Skeletal muscle tissue (tissue), 4 donors: ENCODE measurements around the gene PDGFA. TPM values are rescaled to one million over a fixed set of nuclear protein-coding genes. Genes with fewer than 3 reads are reported as not detected.
A peak's percentile ranks its signal among the peaks of the same experiment; 100 is the strongest.

Experiments
- H3K27ac ChIP-seq: one replicate; pipeline ENCODE4 v1.7.0; 2013; ENCODE audit warnings: mild to moderate bottlenecking, low read depth, low read length, inconsistent platforms
- H3K27me3 ChIP-seq, 3 donors: one replicate each; pipeline ENCODE4 v1.7.0; 2013; ENCODE audit warnings: low read length in 3 of 3; ENCODE audit not compliant: control insufficient read depth in 3 of 3, insufficient read depth in 3 of 3
- H3K36me3 ChIP-seq, 3 donors: one replicate each; pipeline ENCODE4 v1.7.0; 2013; ENCODE audit warnings: low read length in 3 of 3; ENCODE audit not compliant: control insufficient read depth in 3 of 3, insufficient read depth in 3 of 3
- H3K4me1 ChIP-seq, 3 donors: one replicate each; pipeline ENCODE4 v1.7.0; 2013; ENCODE audit warnings: low read length in 3 of 3, mild to moderate bottlenecking in 3 of 3; ENCODE audit not compliant: control insufficient read depth in 3 of 3, insufficient read depth in 3 of 3
- H3K4me3 ChIP-seq, 3 donors: one replicate each; pipeline ENCODE4 v1.7.0; 2013; ENCODE audit warnings: low read length in 3 of 3
- H3K9ac ChIP-seq, 3 donors: one replicate each; pipeline ENCODE4 v1.7.0; 2013; ENCODE audit warnings: low read length in 3 of 3, mild to moderate bottlenecking in 3 of 3, moderate library complexity in 2 of 3, low read depth in 1 of 3
- H3K9me3 ChIP-seq, 3 donors: one replicate each; pipeline ENCODE4 v1.7.0; 2013; ENCODE audit warnings: low read length in 3 of 3; ENCODE audit not compliant: control insufficient read depth in 3 of 3
- total RNA-seq: library from RNA; depleted of rRNA; stranded (reverse); fragments of >200 nt; gene quantifications from one replicate; pipeline ENCODE4 v1.2.3, GENCODE V29; 2014
- donor health status: Osteomylitis.

Gene PDGFA
- total RNA-seq, 1 donor from 2014 or later = 44.4 TPM

- Histone ChIP-seq H3K36me3 (peaks cover 20 to 40% (median 23%) of the 10 kb centered on the region in 3 donors), H3K9me3 (no peaks in the 10 kb centered on the region), H3K9ac (peak overlapping the region in 1 of 3 donors; percentile 16), H3K27me3 (no peaks in the 10 kb centered on the region), H3K4me3 (no peak overlapping the region), H3K27ac (no peak overlapping the region), H3K4me1 (peaks cover 12 to 38% (median 29%) of the 10 kb centered on the region in 3 donors)
Measured at GRCh38 chr7:505171-505570, 14.5 kb downstream of the PDGFA start.

- peaks cover 12 to 38% (median 29%) of the 10 kb centered on the region in 3 donors for H3K4me1 ChIP-seq
- no peaks in the 10 kb centered on the region for H3K27me3 ChIP-seq
- H3K9me3 ChIP-seq = no peaks in the 10 kb centered on the region
- peaks cover 27 to 42% (median 28%) of the 10 kb centered on the region in 3 donors for H3K36me3 ChIP-seq
- peak overlapping the region in 1 of 3 donors; percentile 22 for H3K4me3 ChIP-seq
- peak overlapping the region; percentile 30 for H3K27ac ChIP-seq
- H3K9ac ChIP-seq = peak overlapping the region in 2 of 3 donors; percentile 14 to 75
Measured at GRCh38 chr7:504221-505111, 15.2 kb downstream of the PDGFA start.

- no peaks in the 10 kb centered on the region for H3K9me3 ChIP-seq
- peak overlapping the region; percentile 30 for H3K27ac ChIP-seq
- peaks cover 28 to 42% (median 35%) of the 10 kb centered on the region in 3 donors for H3K36me3 ChIP-seq
- H3K27me3 ChIP-seq = no peaks in the 10 kb centered on the region
- peak overlapping the region in 2 of 3 donors; percentile 45 to 75 for H3K9ac ChIP-seq
- peaks cover 12 to 38% (median 31%) of the 10 kb centered on the region in 3 donors for H3K4me1 ChIP-seq
- H3K4me3 ChIP-seq = peak overlapping the region in 1 of 3 donors; percentile 22
Measured at GRCh38 chr7:503575-504111, 16.0 kb downstream of the PDGFA start.

DNA sequence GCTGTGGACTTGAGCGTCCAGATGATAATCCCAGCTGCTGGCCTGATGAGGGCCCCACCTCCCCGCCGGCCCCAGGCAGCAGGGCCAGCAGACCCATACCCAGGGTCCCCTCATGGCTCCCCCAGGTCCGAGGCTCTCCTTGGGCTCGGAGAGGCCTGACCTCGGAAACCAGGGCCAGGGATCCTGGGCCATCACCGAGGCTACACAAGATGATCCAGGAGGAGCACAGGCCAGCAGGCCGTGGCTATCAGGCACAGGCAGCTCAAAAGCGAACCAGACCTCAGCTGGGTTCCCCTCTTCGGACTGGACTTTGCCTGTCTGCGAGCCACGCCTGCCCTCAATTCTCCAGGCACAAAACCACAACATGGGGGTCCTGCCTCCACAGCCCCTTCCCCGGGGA is 17.4 kb downstream of the PDGFA start:
- peaks cover 35 to 44% (median 41%) of the 10 kb centered on the region in 3 donors for H3K36me3 ChIP-seq
- H3K27ac ChIP-seq = no peak overlapping the region
- H3K27me3 ChIP-seq = no peaks in the 10 kb centered on the region
- no peaks in the 10 kb centered on the region for H3K9me3 ChIP-seq
- peaks cover 12 to 38% (median 31%) of the 10 kb centered on the region in 3 donors for H3K4me1 ChIP-seq
- no peak overlapping the region for H3K4me3 ChIP-seq
- no peak overlapping the region for H3K9ac ChIP-seq

DNA sequence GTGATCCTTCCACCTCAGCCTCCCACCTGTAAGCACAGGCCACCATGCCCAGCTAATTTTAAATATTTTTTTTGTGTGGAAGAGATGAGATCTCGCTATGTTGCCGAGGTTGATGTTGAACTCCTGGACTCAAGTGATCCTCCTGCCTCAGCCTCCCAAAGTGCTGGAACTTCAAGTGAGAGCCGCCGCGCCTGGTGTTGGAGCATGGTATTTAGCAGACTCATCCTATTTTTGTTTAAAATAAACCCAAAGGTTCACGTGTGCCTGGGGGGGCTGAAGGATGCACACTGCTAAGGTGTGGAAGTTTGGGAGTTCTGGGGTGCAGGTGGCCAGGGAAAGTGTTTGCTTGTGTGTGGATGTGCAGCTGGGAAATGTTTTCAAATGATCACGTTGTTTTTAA is 18.1 kb downstream of the PDGFA start:
- no peaks in the 10 kb centered on the region for H3K27me3 ChIP-seq
- H3K36me3 ChIP-seq = peaks cover 40 to 47% (median 46%) of the 10 kb centered on the region in 3 donors
- H3K27ac ChIP-seq = no peak overlapping the region
- no peak overlapping the region for H3K9ac ChIP-seq
- no peak overlapping the region for H3K4me3 ChIP-seq
- no peaks in the 10 kb centered on the region for H3K9me3 ChIP-seq
- H3K4me1 ChIP-seq = peaks cover 12 to 32% (median 31%) of the 10 kb centered on the region in 3 donors

- H3K4me1 ChIP-seq = peaks cover 12 to 31% (median 29%) of the 10 kb centered on the region in 3 donors
- H3K27me3 ChIP-seq = no peaks in the 10 kb centered on the region
- H3K4me3 ChIP-seq = no peak overlapping the region
- no peaks in the 10 kb centered on the region for H3K9me3 ChIP-seq
- H3K27ac ChIP-seq = no peak overlapping the region
- no peak overlapping the region for H3K9ac ChIP-seq
- peaks cover 40 to 51% (median 49%) of the 10 kb centered on the region in 3 donors for H3K36me3 ChIP-seq
Measured at GRCh38 chr7:500521-501420, 18.9 kb downstream of the PDGFA start.

GRCh38 chr7:499853-500485 is 19.7 kb downstream of the PDGFA start:
- Histone ChIP-seq H3K36me3 (peaks cover 40 to 54% (median 49%) of the 10 kb centered on the region in 3 donors), H3K9ac (no peak overlapping the region), H3K27me3 (no peaks in the 10 kb centered on the region), H3K4me1 (peaks cover 12 to 24% (median 22%) of the 10 kb centered on the region in 3 donors), H3K4me3 (no peak overlapping the region), H3K27ac (no peak overlapping the region), H3K9me3 (no peaks in the 10 kb centered on the region)

- Histone ChIP-seq H3K36me3 (peaks cover 40 to 54% (median 49%) of the 10 kb centered on the region in 3 donors), H3K4me3 (no peak overlapping the region), H3K27ac (no peak overlapping the region)
Measured at GRCh38 chr7:498678-499641, 20.7 kb downstream of the PDGFA start.

More at GRCh38 chr7:498678-499641, 20.7 kb downstream of the PDGFA start:
- Histone ChIP-seq H3K9ac (no peak overlapping the region), H3K27me3 (no peaks in the 10 kb centered on the region), H3K4me1 (peaks cover 9 to 14% (median 12%) of the 10 kb centered on the region in 3 donors), H3K9me3 (no peaks in the 10 kb centered on the region)
